NB4 (cell line): ENCODE data around the gene SIPA1L2.

Experiments used
- CTCF ChIP-seq: IDR thresholded peaks from one replicate; pipeline ENCODE4 v1.5.1; 2012; ENCODE audit warnings: low read depth, low read length
- MYC ChIP-seq: IDR thresholded peaks from 2 replicates; pipeline ENCODE4 v1.6.1; 2011; ENCODE audit warnings: low read depth, low read length
- POLR2A ChIP-seq: IDR thresholded peaks from 2 replicates; pipeline ENCODE4 v1.6.1; 2011; ENCODE audit warnings: mild to moderate bottlenecking; ENCODE audit not compliant: insufficient read length; ENCODE audit errors: extremely low read depth
- TF ChIP-seq, protein P1 (sequence below): IDR thresholded peaks from 2 replicates; pipeline ENCODE4 v1.6.1; 2011; ENCODE audit warnings: low read depth, low read length

- no peak for TF ChIP-seq CTCF
- TF ChIP-seq POLR2A, result no peak
- no peak for TF ChIP-seq MYC
- TF ChIP-seq, protein P1, sequence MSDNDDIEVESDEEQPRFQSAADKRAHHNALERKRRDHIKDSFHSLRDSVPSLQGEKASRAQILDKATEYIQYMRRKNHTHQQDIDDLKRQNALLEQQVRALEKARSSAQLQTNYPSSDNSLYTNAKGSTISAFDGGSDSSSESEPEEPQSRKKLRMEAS, result no peak
These were observed 19.6 kb downstream of the SIPA1L2 start for GRCh38 chr1:232610192-232610901.
